A549 (cell line): ENCODE data around the gene GLE1. TPM values are rescaled to one million over a fixed set of nuclear protein-coding genes. Genes with fewer than 3 reads are reported as not detected.

ENCODE experiments used
- ATAC-seq, 2 experiments: fragments of 200-7000 bp in 1 of 2; fragments of >200 bp in 1 of 2; cut with Nextera tagmentation in 1 of 2; cut with Tn5 transposase in 1 of 2; 3 replicates each; pipeline versions ENCODE4 v1.8.0 to v1.9.1; 2018 to 2020; ENCODE audit warnings: mild to moderate bottlenecking in 1 of 2, moderate library complexity in 1 of 2
- CTCF ChIA-PET: fragments of 300-600 bp; sonication (Branson Sonifier 250); formaldehyde crosslinking; extraction: SDS; loops from one replicate; lab custom pipeline; 2021; ENCODE audit warnings: antibody characterized with exemption, inconsistent platforms; lab: Yijun Ruan, JAX
- POLR2A ChIA-PET: fragments of 350-600 bp; formaldehyde crosslinking; extraction: SDS; loops from one replicate; lab custom pipeline; 2021; ENCODE audit warnings: antibody characterized with exemption, inconsistent platforms; lab: Yijun Ruan, JAX
- DNase-seq, 2 experiments: peaks; one replicate each; pipeline versions ENCODE4 v3.0.0 to v3.0.0-alpha.2; 2011 to 2016; ENCODE audit warnings: low read depth in 1 of 2, low spot score in 1 of 2
- FAIRE-seq: peaks from 2 replicates; lab custom pipeline; 2011; peaks lifted over from hg19 to GRCh38; lab: Jason Lieb, UNC
- H3K27ac ChIP-seq, 2 experiments: fragments of >200 bp; sonication (Bioruptor Twin); formaldehyde crosslinking; 3 replicates each; pipeline ENCODE4 v1.5.1; 2016 to 2017
- H3K4me1 ChIP-seq: fragments of >200 bp; sonication (Bioruptor Twin); formaldehyde crosslinking; 3 replicates; pipeline ENCODE4 v1.6.1; 2016
- H3K4me2 ChIP-seq: fragments of >200 bp; sonication (Bioruptor Twin); formaldehyde crosslinking; 3 replicates; pipeline ENCODE4 v1.6.1; 2016
- H3K4me3 ChIP-seq: fragments of >200 bp; sonication (Bioruptor Twin); formaldehyde crosslinking; 3 replicates; pipeline ENCODE4 v1.5.1; 2016
- H3K9me3 ChIP-seq: fragments of >200 bp; sonication (Bioruptor Twin); formaldehyde crosslinking; 3 replicates; pipeline ENCODE4 v1.6.1; 2016
- BHLHE40 ChIP-seq: IDR thresholded peaks from 2 replicates; pipeline ENCODE4 v1.6.1; 2012; ENCODE audit warnings: low read depth, low read length, inconsistent platforms
- CBX8 ChIP-seq: fragments of 200-600 bp; sonication (generic); IDR thresholded peaks from 2 replicates; pipeline ENCODE4 v1.6.1; 2016
- CEBPB ChIP-seq, 2 experiments: fragments of >200 bp in 1 of 2; sonication (Bioruptor Twin) in 1 of 2; formaldehyde crosslinking in 1 of 2; IDR thresholded peaks; 2 replicates each; pipeline ENCODE4 v1.6.1; 2012 to 2016
- CHD2 ChIP-seq: fragments of 150-350 bp; IDR thresholded peaks from 2 replicates; pipeline ENCODE4 v1.6.1; 2014; ENCODE audit warnings: low read length; ENCODE audit not compliant: partially characterized antibody
- E2F6 ChIP-seq: IDR thresholded peaks from 2 replicates; pipeline ENCODE4 v1.6.1; 2012; ENCODE audit warnings: low read depth, borderline replicate concordance
- EP300 ChIP-seq, 2 experiments: fragments of >200 bp; sonication (Bioruptor Twin); formaldehyde crosslinking; IDR thresholded peaks; 2 replicates in 1 of 2; 3 replicates in 1 of 2; pipeline ENCODE4 v1.6.1; 2016 to 2017
- ESRRA ChIP-seq: fragments of 150-350 bp; IDR thresholded peaks from 2 replicates; pipeline ENCODE4 v1.6.1; 2014; ENCODE audit warnings: mild to moderate bottlenecking, low read length, borderline replicate concordance
- FOSB ChIP-seq: fragments of 250-450 bp; sonication (Bioruptor Pico); IDR thresholded peaks from 2 replicates; pipeline ENCODE4 v1.5.0; 2020; ENCODE audit warnings: mild to moderate bottlenecking, moderate library complexity
- FOSL2 ChIP-seq, 2 experiments: fragments of 450-650 bp in 1 of 2; fragments of >200 bp in 1 of 2; sonication (Bioruptor Twin) in 1 of 2; formaldehyde crosslinking; IDR thresholded peaks; 2 replicates each; pipeline versions ENCODE4 v1.5.0 to v1.6.1; 2016 to 2020; ENCODE audit warnings: mild to moderate bottlenecking in 1 of 2, moderate library complexity in 1 of 2
- FOXS1 ChIP-seq: fragments of 250-450 bp; sonication (Bioruptor Pico); IDR thresholded peaks from 2 replicates; pipeline ENCODE4 v1.5.0; 2020; ENCODE audit warnings: mild to moderate bottlenecking, moderate library complexity
- GATA3 ChIP-seq: IDR thresholded peaks from 2 replicates; pipeline ENCODE4 v1.6.1; 2012; ENCODE audit warnings: borderline replicate concordance
- HDAC2 ChIP-seq: fragments of 200-600 bp; sonication (generic); IDR thresholded peaks from 2 replicates; pipeline ENCODE4 v1.6.1; 2016
- HOXA7 ChIP-seq: fragments of 250-450 bp; sonication (Bioruptor Pico); IDR thresholded peaks from 2 replicates; pipeline ENCODE4 v1.5.0; 2020; ENCODE audit warnings: mild to moderate bottlenecking, moderate library complexity
- HOXB13 ChIP-seq: fragments of 250-450 bp; sonication (Bioruptor Pico); IDR thresholded peaks from 2 replicates; pipeline ENCODE4 v1.5.0; 2020; ENCODE audit warnings: low read depth, mild to moderate bottlenecking, moderate library complexity
- HOXB5 ChIP-seq: fragments of 250-450 bp; sonication (Bioruptor Pico); IDR thresholded peaks from 2 replicates; pipeline ENCODE4 v1.5.0; 2020; ENCODE audit warnings: mild to moderate bottlenecking, moderate library complexity
- JUNB ChIP-seq: fragments of >200 bp; sonication (Bioruptor Twin); formaldehyde crosslinking; IDR thresholded peaks from 2 replicates; pipeline ENCODE4 v1.6.1; 2016
- NFE2L2 ChIP-seq: fragments of 150-350 bp; conservative IDR thresholded peaks from 2 replicates; pipeline ENCODE4 v1.6.1; 2014; ENCODE audit warnings: low read length
- POLR2A ChIP-seq: IDR thresholded peaks from 2 replicates; pipeline ENCODE4 v1.6.1; 2012; ENCODE audit warnings: mild to moderate bottlenecking, low read length
- RAD21 ChIP-seq, 2 experiments: fragments of >200 bp in 1 of 2; sonication (Bioruptor Twin) in 1 of 2; formaldehyde crosslinking in 1 of 2; IDR thresholded peaks in 1 of 2; conservative IDR thresholded peaks in 1 of 2; 2 replicates in 1 of 2; 3 replicates in 1 of 2; pipeline ENCODE4 v1.6.1; 2012 to 2018; ENCODE audit warnings: inconsistent platforms in 1 of 2
- RFX5 ChIP-seq: fragments of 450-650 bp; IDR thresholded peaks from 2 replicates; pipeline ENCODE4 v1.7.1; 2014; ENCODE audit warnings: antibody characterized with exemption, mild to moderate bottlenecking, moderate library complexity
- ZFP36 ChIP-seq: fragments of 450-650 bp; IDR thresholded peaks from 2 replicates; pipeline ENCODE4 v1.6.1; 2014; ENCODE audit warnings: borderline replicate concordance; ENCODE audit not compliant: partially characterized antibody
- WGBS: methylation state at CpG from one replicate; pipeline ENCODE4 v1.1.6; 2017; ENCODE audit errors: missing lambda C conversion rate; 5-methylcytosine and 5-hydroxymethylcytosine counted together
- polyA plus RNA-seq, 4 experiments: library from polyadenylated mRNA; depleted of rRNA in 3 of 4; stranded (reverse); fragments of >200 nt; fragmentation: RNase III in 1 of 4; extraction: RNeasy Plus Mini Kit Qiagen cat#74134 plus additional on column Dnase treatment in 1 of 4; gene quantifications; 2 replicates in 3 of 4; 3 replicates in 1 of 4; pipeline ENCODE4 v1.2.3, GENCODE V29; 2011 to 2017
- TF ChIP-seq, protein P1 (sequence below): fragments of 250-450 bp; sonication (Bioruptor Pico); IDR thresholded peaks from 2 replicates; pipeline ENCODE4 v1.5.0; 2020; ENCODE audit warnings: low read depth, mild to moderate bottlenecking, moderate library complexity
- TF ChIP-seq, protein P2 (sequence below): fragments of >200 bp; sonication (Bioruptor Twin); formaldehyde crosslinking; IDR thresholded peaks from 2 replicates; pipeline ENCODE4 v1.6.1; 2016
- TF ChIP-seq, protein P3 (sequence below): fragments of >200 bp; sonication (Bioruptor Twin); formaldehyde crosslinking; IDR thresholded peaks from 3 replicates; pipeline ENCODE4 v1.5.1; 2016
- TF ChIP-seq, protein P4 (sequence below): fragments of 450-650 bp; IDR thresholded peaks from 2 replicates; pipeline ENCODE4 v1.6.1; 2014; ENCODE audit warnings: antibody characterized with exemption

GLE1 gene
- polyA plus RNA-seq, 2 of the 4 experiments (the other 2 are of a cell fraction) = 31.5 to 49.2 TPM

GRCh38 chr9:128493424-128493823, 11.1 kb upstream of the GLE1 start:
- TF ChIP-seq, protein P1, sequence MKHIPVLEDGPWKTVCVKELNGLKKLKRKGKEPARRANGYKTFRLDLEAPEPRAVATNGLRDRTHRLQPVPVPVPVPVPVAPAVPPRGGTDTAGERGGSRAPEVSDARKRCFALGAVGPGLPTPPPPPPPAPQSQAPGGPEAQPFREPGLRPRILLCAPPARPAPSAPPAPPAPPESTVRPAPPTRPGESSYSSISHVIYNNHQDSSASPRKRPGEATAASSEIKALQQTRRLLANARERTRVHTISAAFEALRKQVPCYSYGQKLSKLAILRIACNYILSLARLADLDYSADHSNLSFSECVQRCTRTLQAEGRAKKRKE (CRISPR knock-in tag) = no peak
- TF ChIP-seq, protein P2, sequence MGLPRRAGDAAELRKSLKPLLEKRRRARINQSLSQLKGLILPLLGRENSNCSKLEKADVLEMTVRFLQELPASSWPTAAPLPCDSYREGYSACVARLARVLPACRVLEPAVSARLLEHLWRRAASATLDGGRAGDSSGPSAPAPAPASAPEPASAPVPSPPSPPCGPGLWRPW = no peak
- TF ChIP-seq GATA3 (no peak), HOXB5 (CRISPR knock-in tag) (no peak), POLR2A (no peak), ESRRA (no peak)
- no peak for ATAC-seq
- ChIA-PET POLR2A (no interaction called here), CTCF (interaction anchor here (1.6 to 1.7 kb wide), 2 partner anchors 39 to 73 kb away, joined by 3 to 4 read pairs; no protein-coding TSS in a partner anchor)
- FAIRE-seq = no peak
- no peaks in the 10 kb centered on the region for H3K9me3 ChIP-seq
- WGBS = 78% methylated on average over 2 of the region's 2 CpGs
- H3K4me2 ChIP-seq = no peak overlapping the region
- no peak overlapping the region for H3K27ac ChIP-seq
- DNase-seq = no peak
- H3K4me1 ChIP-seq = no peaks in the 10 kb centered on the region
- no peak overlapping the region for H3K4me3 ChIP-seq

- no peak for FAIRE-seq
- WGBS = 88% methylated on average over 13 of the region's 13 CpGs
These were observed 10.3 kb upstream of the GLE1 start for GRCh38 chr9:128494108-128494745.

DNA sequence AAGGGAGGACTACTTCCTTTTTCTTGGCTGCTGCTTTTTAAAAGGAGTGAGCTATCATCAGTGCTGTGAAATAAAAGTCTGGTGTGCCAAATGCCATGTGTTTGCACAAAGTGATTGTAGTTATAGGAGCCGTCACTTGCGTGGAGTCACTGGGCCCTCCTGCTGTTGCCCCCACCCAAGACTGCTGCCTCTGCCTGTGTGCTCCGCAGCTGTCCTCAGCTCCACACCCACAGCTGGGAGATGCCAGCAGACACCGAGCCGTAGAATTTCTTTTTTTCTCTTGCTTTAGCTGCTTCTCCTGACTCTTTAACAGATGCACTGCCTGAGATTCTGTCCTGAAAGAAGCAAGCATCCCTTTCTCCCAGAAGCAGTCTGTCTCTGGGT, 9.8 kb upstream of the GLE1 start:
- FAIRE-seq = no peak
- Histone ChIP-seq H3K4me2 (no peak overlapping the region), H3K9me3 (no peaks in the 10 kb centered on the region), H3K27ac (no peak overlapping the region), H3K4me1 (no peaks in the 10 kb centered on the region), H3K4me3 (no peak overlapping the region)
- CTCF ChIA-PET = interaction anchor here (0.9 to 2.1 kb wide), 5 partner anchors 10 to 110 kb away, joined by 3 to 7 read pairs (median 4); partner anchors contain the start of gene GLE1
- WGBS = 95% methylated on average over 5 of the region's 5 CpGs
- TF ChIP-seq CBX8 = no peak
- no peak for DNase-seq
- POLR2A ChIA-PET = no interaction called here
- no peak for ATAC-seq

More at GRCh38 chr9:128494108-128494745, 10.3 kb upstream of the GLE1 start:
- CTCF ChIA-PET = interaction anchor here (0.9 to 2.1 kb wide), 6 partner anchors 11 to 110 kb away, joined by 3 to 7 read pairs (median 4); partner anchors contain the start of gene GLE1
- TF ChIP-seq, protein P3, sequence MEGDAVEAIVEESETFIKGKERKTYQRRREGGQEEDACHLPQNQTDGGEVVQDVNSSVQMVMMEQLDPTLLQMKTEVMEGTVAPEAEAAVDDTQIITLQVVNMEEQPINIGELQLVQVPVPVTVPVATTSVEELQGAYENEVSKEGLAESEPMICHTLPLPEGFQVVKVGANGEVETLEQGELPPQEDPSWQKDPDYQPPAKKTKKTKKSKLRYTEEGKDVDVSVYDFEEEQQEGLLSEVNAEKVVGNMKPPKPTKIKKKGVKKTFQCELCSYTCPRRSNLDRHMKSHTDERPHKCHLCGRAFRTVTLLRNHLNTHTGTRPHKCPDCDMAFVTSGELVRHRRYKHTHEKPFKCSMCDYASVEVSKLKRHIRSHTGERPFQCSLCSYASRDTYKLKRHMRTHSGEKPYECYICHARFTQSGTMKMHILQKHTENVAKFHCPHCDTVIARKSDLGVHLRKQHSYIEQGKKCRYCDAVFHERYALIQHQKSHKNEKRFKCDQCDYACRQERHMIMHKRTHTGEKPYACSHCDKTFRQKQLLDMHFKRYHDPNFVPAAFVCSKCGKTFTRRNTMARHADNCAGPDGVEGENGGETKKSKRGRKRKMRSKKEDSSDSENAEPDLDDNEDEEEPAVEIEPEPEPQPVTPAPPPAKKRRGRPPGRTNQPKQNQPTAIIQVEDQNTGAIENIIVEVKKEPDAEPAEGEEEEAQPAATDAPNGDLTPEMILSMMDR = no peak
- TF ChIP-seq GATA3 (no peak), CHD2 (no peak)
- no peak for DNase-seq
- POLR2A ChIA-PET = no interaction called here
- H3K27ac ChIP-seq = no peak overlapping the region
- H3K4me3 ChIP-seq = no peak overlapping the region
- H3K9me3 ChIP-seq = no peaks in the 10 kb centered on the region
- ATAC-seq = no peak
- no peak overlapping the region for H3K4me2 ChIP-seq
- no peaks in the 10 kb centered on the region for H3K4me1 ChIP-seq

DNA sequence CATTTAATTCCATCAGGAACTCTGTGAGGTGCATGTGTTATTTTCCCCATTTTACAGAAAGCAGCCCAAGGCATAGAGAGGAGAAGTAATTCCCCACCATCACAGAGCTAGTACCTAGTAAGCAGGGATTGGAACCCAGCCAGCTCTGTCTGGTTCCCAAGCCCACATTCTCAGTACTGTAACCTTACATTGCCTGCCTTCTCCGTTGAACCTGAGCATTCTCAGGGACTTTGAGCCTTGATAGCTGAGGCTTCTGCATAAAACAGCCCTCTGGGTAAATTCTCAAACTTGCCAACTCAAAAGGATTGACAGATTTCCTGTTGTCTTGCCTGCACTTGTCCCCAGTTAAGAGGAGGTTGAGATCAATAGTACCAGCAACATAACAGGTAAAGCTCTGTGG, 9.2 kb upstream of the GLE1 start:
- no peak overlapping the region for H3K4me2 ChIP-seq
- CTCF ChIA-PET = interaction anchor here (1.7 to 3.1 kb wide), 4 partner anchors 10 to 109 kb away, joined by 4 to 17 read pairs (median 6); partner anchors contain the start of gene GLE1

More for the DNA sequence above, 9.2 kb upstream of the GLE1 start:
- no peak for TF ChIP-seq ZFP36
- TF ChIP-seq, protein P1 (CRISPR knock-in tag) = no peak
- no peak for TF ChIP-seq E2F6
- no peak for TF ChIP-seq FOXS1 (CRISPR knock-in tag)
- no peak for TF ChIP-seq HOXA7 (CRISPR knock-in tag)
- no peak for TF ChIP-seq RAD21 (conservative IDR thresholded peaks at IDR 0.05 in 1 of 2, IDR thresholded peaks at IDR 0.05 in 1 of 2)
- TF ChIP-seq HDAC2 = no peak
- TF ChIP-seq FOSL2 (IDR thresholded peaks at IDR 0.05) = no peak
- no peak for TF ChIP-seq FOSL2 (CRISPR knock-in tag; IDR thresholded peaks at IDR 0.05)
- no peak for TF ChIP-seq GATA3
- TF ChIP-seq, protein P4, sequence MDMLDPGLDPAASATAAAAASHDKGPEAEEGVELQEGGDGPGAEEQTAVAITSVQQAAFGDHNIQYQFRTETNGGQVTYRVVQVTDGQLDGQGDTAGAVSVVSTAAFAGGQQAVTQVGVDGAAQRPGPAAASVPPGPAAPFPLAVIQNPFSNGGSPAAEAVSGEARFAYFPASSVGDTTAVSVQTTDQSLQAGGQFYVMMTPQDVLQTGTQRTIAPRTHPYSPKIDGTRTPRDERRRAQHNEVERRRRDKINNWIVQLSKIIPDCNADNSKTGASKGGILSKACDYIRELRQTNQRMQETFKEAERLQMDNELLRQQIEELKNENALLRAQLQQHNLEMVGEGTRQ = no peak
- TF ChIP-seq CEBPB (IDR thresholded peaks at IDR 0.05) = no peak
- no peak for TF ChIP-seq EP300 (IDR thresholded peaks at IDR 0.05)
- TF ChIP-seq HOXB13 (CRISPR knock-in tag) = no peak
- no peak for TF ChIP-seq BHLHE40
- no peak for TF ChIP-seq RFX5
- no peak for TF ChIP-seq FOSB
- TF ChIP-seq JUNB = no peak
- TF ChIP-seq HOXB5 (CRISPR knock-in tag) = no peak
- TF ChIP-seq NFE2L2 = no peak
- no peak for TF ChIP-seq CBX8
- WGBS = 53% methylated on average over 1 of the region's 1 CpG
- DNase-seq = no peak
- Histone ChIP-seq H3K9me3 (no peaks in the 10 kb centered on the region), H3K4me1 (no peaks in the 10 kb centered on the region), H3K4me3 (no peak overlapping the region), H3K27ac (no peak overlapping the region)
- POLR2A ChIA-PET = no interaction called here
- no peak for ATAC-seq
- FAIRE-seq = no peak
